Effector CD8-positive, alpha-beta T cell (primary cell): ENCODE measurements around the gene ZNF141.
"Not testable (repeated sequence)": the region's sequence is repeated elsewhere in the genome, so short reads cannot be mapped to it uniquely, and the experiment has no call there.

Experiments
- DNase-seq: peaks from one replicate; lab custom pipeline; 2025; lab: John Stamatoyannopoulos, UW
- total RNA-seq, 4 experiments: gene quantifications; one replicate each; lab custom pipeline; 2026; lab: John Stamatoyannopoulos, UW

ZNF141 gene
- 55.3 to 104 (median 79.3) reads per million in 4 experiments for total RNA-seq

- DNase-seq: peak; percentile 89
These were observed at the start of gene ZNF141 for GRCh38 chr4:337143-337931. ZNF141 (plus strand) TSS chr4:337814; CDS start chr4:337984, 170 bp downstream.

GRCh38 chr4:288891-289290 is 48.7 kb upstream of the ZNF141 start:
- no peak for DNase-seq

GRCh38 chr4:294732-295131 is 42.9 kb upstream of the ZNF141 start:
- no peak for DNase-seq

- no peak for DNase-seq
These were observed 35.2 kb upstream of the ZNF141 start for GRCh38 chr4:302381-302780.

- DNase-seq: not testable (repeated sequence)
These were observed 33.1 kb upstream of the ZNF141 start for GRCh38 chr4:304516-304915.

GRCh38 chr4:304969-305680 is 32.5 kb upstream of the ZNF141 start, which contains the start of gene ZNF732:
ZNF732 (minus strand) TSS chr4:305474; CDS start chr4:305310, 164 bp downstream.
- no peak for DNase-seq

- DNase-seq: no peak
These were observed 31.1 kb upstream of the ZNF141 start for GRCh38 chr4:306551-306961.

GRCh38 chr4:309807-310206 is 27.8 kb upstream of the ZNF141 start:
- DNase-seq: no peak

GRCh38 chr4:314296-314903 is 23.2 kb upstream of the ZNF141 start:
- no peak for DNase-seq

GRCh38 chr4:328729-329128 is 8.9 kb upstream of the ZNF141 start:
- DNase-seq: no peak

- no peak for DNase-seq
These were observed 2.1 kb upstream of the ZNF141 start for GRCh38 chr4:335515-335914.

- no peak for DNase-seq
These were observed 1.3 kb upstream of the ZNF141 start for GRCh38 chr4:336099-336892.

GRCh38 chr4:336893-337142 is 796 bp upstream of the ZNF141 start:
- peak; percentile 38 for DNase-seq

- peak; percentile 43 for DNase-seq
These were observed 531 bp downstream of the ZNF141 start for GRCh38 chr4:337932-338758.

GRCh38 chr4:338759-339097 is 1.1 kb downstream of the ZNF141 start:
- no peak for DNase-seq

GRCh38 chr4:340011-340410 is 2.4 kb downstream of the ZNF141 start:
- DNase-seq: no peak

GRCh38 chr4:373062-373839 is 35.6 kb downstream of the ZNF141 start:
- DNase-seq: no peak

- no peak for DNase-seq
These were observed 36.9 kb downstream of the ZNF141 start for GRCh38 chr4:374298-375160.

GRCh38 chr4:384311-385010 is 46.8 kb downstream of the ZNF141 start:
- no peak for DNase-seq
